Natural killer cell (primary cell): ENCODE measurements around the gene PPP1R16B. TPM values are rescaled to one million over a fixed set of nuclear protein-coding genes. Genes with fewer than 3 reads are reported as not detected.

Source experiments
- ATAC-seq, 3 donors: fragments of 150-1000 bp in 2 of 3; fragments of 200-7000 bp in 1 of 3; cut with Tn5 transposase; 1 replicate in 1 of 3; 2 replicates in 2 of 3; pipeline ENCODE4 v1.10.0; 2021; ENCODE audit warnings: mild to moderate bottlenecking in 2 of 3, moderate library complexity in 2 of 3
- DNase-seq, 2 donors: peaks; one replicate each; pipeline versions ENCODE4 v3.0.0 to v3.0.0-alpha.2; 2013 to 2021; ENCODE audit warnings: mixed read lengths in 1 of 2
- H3K27ac ChIP-seq: one replicate; pipeline ENCODE4 v1.5.1; 2013; ENCODE audit warnings: mild to moderate bottlenecking, low read length
- H3K27me3 ChIP-seq: one replicate; pipeline ENCODE4 v1.6.1; 2013; ENCODE audit warnings: low read length; ENCODE audit not compliant: control insufficient read depth, insufficient read depth
- H3K36me3 ChIP-seq: one replicate; pipeline ENCODE4 v1.6.1; 2013; ENCODE audit warnings: low read length; ENCODE audit not compliant: control insufficient read depth, insufficient read depth
- H3K4me1 ChIP-seq: one replicate; pipeline ENCODE4 v1.6.1; 2013; ENCODE audit warnings: low read length; ENCODE audit not compliant: control insufficient read depth, insufficient read depth
- H3K4me3 ChIP-seq: one replicate; pipeline ENCODE4 v1.5.1; 2013; ENCODE audit warnings: low read length
- H3K9me3 ChIP-seq: one replicate; pipeline ENCODE4 v1.6.1; 2013; ENCODE audit warnings: low read length; ENCODE audit not compliant: control insufficient read depth, insufficient read depth
- H3K27ac Mint-ChIP-seq, 2 donors: one replicate each; pipeline ENCODE4 v1.8.0; 2022; ENCODE audit warnings: mild to moderate bottlenecking in 2 of 2, mixed read lengths in 2 of 2, moderate library complexity in 1 of 2
- H3K27me3 Mint-ChIP-seq, 2 donors: one replicate each; pipeline ENCODE4 v1.8.0; 2022; ENCODE audit warnings: low read depth in 2 of 2, mixed read lengths in 2 of 2
- H3K36me3 Mint-ChIP-seq: one replicate; pipeline ENCODE4 v1.8.0; 2022; ENCODE audit warnings: mixed read lengths
- H3K4me1 Mint-ChIP-seq, 2 donors: one replicate each; pipeline ENCODE4 v1.8.0; 2022; ENCODE audit warnings: mixed read lengths in 2 of 2
- H3K4me3 Mint-ChIP-seq: one replicate; pipeline ENCODE4 v1.8.0; 2022; ENCODE audit warnings: mild to moderate bottlenecking, moderate library complexity, mixed read lengths
- H3K9me3 Mint-ChIP-seq, 2 donors: one replicate each; pipeline ENCODE4 v1.8.0; 2022; ENCODE audit warnings: mixed read lengths in 2 of 2
- CTCF ChIP-seq: fragments of 200-600 bp; IDR thresholded peaks from one replicate; pipeline ENCODE4 v1.8.0; 2022; ENCODE audit warnings: antibody characterized with exemption
- WGBS: methylation state at CpG from one replicate; pipeline ENCODE4 v1.1.7; 2013; ENCODE audit warnings: missing lambda C conversion rate; ENCODE audit not compliant: insufficient coverage; 5-methylcytosine and 5-hydroxymethylcytosine counted together
- intact Hi-C: fragments of 100-400 bp; cut with micrococcal nuclease; formaldehyde crosslinking; loops from one replicate; pipeline ENCODE4 v1.14.2; 2022
- total RNA-seq, 4 donors: library from RNA; stranded (reverse); fragments of 120-200 nt in 1 of 4; gene quantifications; one replicate each; pipeline versions ENCODE4 v1.2.3 to v1.2.4, GENCODE V29; 2013 to 2022

Gene PPP1R16B
- total RNA-seq, 3 donors from 2014 or later (not counting 1 experiment from before 2014, with no cell fraction given), result 52.0 to 62.3 (median 53.7) TPM

- no peak for TF ChIP-seq CTCF
- Mint-ChIP-seq H3K36me3 (no peaks in the 10 kb centered on the region), H3K27me3 (no peaks in the 10 kb centered on the region), H3K4me1 (peaks cover 76 to 83% of the 10 kb centered on the region in 2 donors), H3K9me3 (no peaks in the 10 kb centered on the region), H3K4me3 (peak overlapping the region; percentile 87), H3K27ac (peak overlapping the region; percentile 99)
- 64% methylated on average over 15 of the region's 15 CpGs for WGBS
- Histone ChIP-seq H3K9me3 (no peaks in the 10 kb centered on the region), H3K4me1 (peaks cover 74% of the 10 kb centered on the region), H3K27me3 (no peaks in the 10 kb centered on the region), H3K4me3 (peak overlapping the region; percentile 3), H3K27ac (peak overlapping the region; percentile 94), H3K36me3 (no peaks in the 10 kb centered on the region)
- ATAC-seq (no peak), DNase-seq (no peak)
- intact Hi-C loops, result loop anchor here (1.0 kb wide), 4 partner anchors 9 to 67 kb away; partner anchors contain the start of gene PPP1R16B
Observed at GRCh38 chr20:38872491-38873049, 67.1 kb downstream of the PPP1R16B start.

- H3K27ac ChIP-seq, result peak overlapping the region; percentile 94
- ATAC-seq (peak; percentile 72 to 88 (median 81)), DNase-seq (peak; percentile 79 to 90)
- H3K4me1 Mint-ChIP-seq, result peaks cover 78 to 83% of the 10 kb centered on the region in 2 donors
- no peaks in the 10 kb centered on the region for H3K36me3 Mint-ChIP-seq
- H3K27me3 ChIP-seq, result no peaks in the 10 kb centered on the region
- no peak for TF ChIP-seq CTCF
- intact Hi-C loops, result loop anchor here (1.0 kb wide), 4 partner anchors 10 to 68 kb away; partner anchors contain the start of gene PPP1R16B
- H3K27me3 Mint-ChIP-seq, result no peaks in the 10 kb centered on the region
- WGBS, result 5% methylated on average over 12 of the region's 12 CpGs
- H3K36me3 ChIP-seq, result no peaks in the 10 kb centered on the region
- H3K4me3 ChIP-seq, result peak overlapping the region; percentile 3
- H3K4me1 ChIP-seq, result peaks cover 75% of the 10 kb centered on the region
- peak overlapping the region; percentile 99 for H3K27ac Mint-ChIP-seq
- H3K9me3 ChIP-seq, result no peaks in the 10 kb centered on the region
- H3K9me3 Mint-ChIP-seq, result no peaks in the 10 kb centered on the region
- H3K4me3 Mint-ChIP-seq, result peak overlapping the region; percentile 87
Observed at GRCh38 chr20:38873050-38873581, 67.6 kb downstream of the PPP1R16B start.

GRCh38 chr20:38874460-38875174, 69.1 kb downstream of the PPP1R16B start:
- Histone ChIP-seq H3K27me3 (no peaks in the 10 kb centered on the region), H3K4me1 (peaks cover 85% of the 10 kb centered on the region), H3K4me3 (peak overlapping the region; percentile 20), H3K27ac (peak overlapping the region; percentile 94), H3K36me3 (no peaks in the 10 kb centered on the region), H3K9me3 (no peaks in the 10 kb centered on the region)
- intact Hi-C loops, result loop anchor here (1.0 to 2.0 kb wide), 2 partner anchors 16 to 98 kb away; no protein-coding TSS in a partner anchor
- WGBS, result 14% methylated on average over 4 of the region's 4 CpGs
- Mint-ChIP-seq H3K9me3 (no peaks in the 10 kb centered on the region), H3K4me3 (peak overlapping the region; percentile 87), H3K4me1 (peaks cover 87 to 90% of the 10 kb centered on the region in 2 donors), H3K27ac (peak overlapping the region; percentile 99), H3K27me3 (no peaks in the 10 kb centered on the region), H3K36me3 (no peaks in the 10 kb centered on the region)
- peak; percentile 8 to 48 (median 18) for ATAC-seq
- TF ChIP-seq CTCF, result no peak
- DNase-seq, result peak in 1 of 2 donors; percentile 79
